Suprapubic skin (tissue), 4 donors: ENCODE results near the gene ADGRG2. TPM values are rescaled to one million over a fixed set of nuclear protein-coding genes. Genes with fewer than 3 reads are reported as not detected.

Experiments
- DNase-seq, 2 donors: peaks; one replicate each; pipeline ENCODE4 v3.0.0-alpha.2; 2019; ENCODE audit warnings: low spot score in 2 of 2
- H3K27ac ChIP-seq: fragments of 200-600 bp; sonication (generic); one replicate; pipeline ENCODE4 v1.5.1; 2019
- H3K27me3 ChIP-seq: fragments of 200-600 bp; sonication (generic); one replicate; pipeline ENCODE4 v1.5.1; 2019
- H3K36me3 ChIP-seq: fragments of 200-600 bp; sonication (generic); one replicate; pipeline ENCODE4 v1.5.1; 2019
- H3K4me1 ChIP-seq: fragments of 200-600 bp; sonication (generic); one replicate; pipeline ENCODE4 v1.5.1; 2019
- H3K4me3 ChIP-seq: fragments of 200-600 bp; sonication (generic); one replicate; pipeline ENCODE4 v1.5.1; 2019; ENCODE audit warnings: mild to moderate bottlenecking
- H3K9me3 ChIP-seq: fragments of 200-600 bp; sonication (generic); one replicate; pipeline ENCODE4 v1.5.1; 2019
- EP300 ChIP-seq: sonication (generic); formaldehyde crosslinking; IDR thresholded peaks from one replicate; pipeline ENCODE4 v1.6.1; 2017; ENCODE audit warnings: antibody characterized with exemption
- POLR2A ChIP-seq, 2 donors: fragments of 450-650 bp; IDR thresholded peaks; one replicate each; pipeline ENCODE4 v1.6.1; 2017; ENCODE audit warnings: antibody characterized with exemption in 2 of 2, mild to moderate bottlenecking in 2 of 2, moderate library complexity in 2 of 2
- POLR2AphosphoS5 ChIP-seq, 3 donors: sonication (generic); formaldehyde crosslinking; IDR thresholded peaks; one replicate each; pipeline ENCODE4 v1.6.1; 2017; ENCODE audit warnings: antibody characterized with exemption in 3 of 3
- WGBS: methylation state at CpG from one replicate; pipeline ENCODE4 v1.1.5; 2018; 5-methylcytosine and 5-hydroxymethylcytosine counted together
- total RNA-seq, 4 donors: library from RNA; depleted of rRNA; stranded (reverse); fragments of >200 nt; gene quantifications; one replicate each; pipeline ENCODE4 v1.1.0, GENCODE V29; 2016
- TF ChIP-seq, protein P1 (sequence below), 2 donors: fragments of 200-600 bp in 1 of 2; fragments of 450-650 bp in 1 of 2; sonication (generic) in 1 of 2; IDR thresholded peaks; one replicate each; pipeline ENCODE4 v1.5.1; 2016 to 2019; ENCODE audit warnings: antibody characterized with exemption in 2 of 2, mild to moderate bottlenecking in 1 of 2, moderate library complexity in 1 of 2

ADGRG2 gene
- total RNA-seq, 4 donors from 2014 or later: 0.24 to 2.0 (median 0.60) TPM

DNA sequence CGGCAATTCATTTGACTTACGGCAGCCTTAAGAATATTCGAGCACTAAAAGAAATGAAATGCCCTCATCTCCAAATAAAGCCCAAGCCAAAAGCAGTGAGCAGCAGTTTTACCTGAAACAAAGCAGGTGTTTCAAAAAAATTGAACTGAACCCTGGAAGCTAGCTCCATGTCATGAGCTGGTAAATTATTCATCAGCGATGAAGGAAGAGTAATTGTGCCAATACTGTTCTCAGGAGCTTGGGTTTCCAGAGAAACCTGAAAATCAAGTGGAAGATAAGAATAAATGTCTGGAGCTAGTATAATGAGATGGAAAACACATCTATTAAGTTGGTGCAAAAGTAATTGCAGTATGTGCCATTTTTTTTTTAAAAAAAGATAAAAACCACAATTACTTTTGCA, 114.4 kb downstream of the ADGRG2 start:
- no peak for DNase-seq
- TF ChIP-seq, protein P1, sequence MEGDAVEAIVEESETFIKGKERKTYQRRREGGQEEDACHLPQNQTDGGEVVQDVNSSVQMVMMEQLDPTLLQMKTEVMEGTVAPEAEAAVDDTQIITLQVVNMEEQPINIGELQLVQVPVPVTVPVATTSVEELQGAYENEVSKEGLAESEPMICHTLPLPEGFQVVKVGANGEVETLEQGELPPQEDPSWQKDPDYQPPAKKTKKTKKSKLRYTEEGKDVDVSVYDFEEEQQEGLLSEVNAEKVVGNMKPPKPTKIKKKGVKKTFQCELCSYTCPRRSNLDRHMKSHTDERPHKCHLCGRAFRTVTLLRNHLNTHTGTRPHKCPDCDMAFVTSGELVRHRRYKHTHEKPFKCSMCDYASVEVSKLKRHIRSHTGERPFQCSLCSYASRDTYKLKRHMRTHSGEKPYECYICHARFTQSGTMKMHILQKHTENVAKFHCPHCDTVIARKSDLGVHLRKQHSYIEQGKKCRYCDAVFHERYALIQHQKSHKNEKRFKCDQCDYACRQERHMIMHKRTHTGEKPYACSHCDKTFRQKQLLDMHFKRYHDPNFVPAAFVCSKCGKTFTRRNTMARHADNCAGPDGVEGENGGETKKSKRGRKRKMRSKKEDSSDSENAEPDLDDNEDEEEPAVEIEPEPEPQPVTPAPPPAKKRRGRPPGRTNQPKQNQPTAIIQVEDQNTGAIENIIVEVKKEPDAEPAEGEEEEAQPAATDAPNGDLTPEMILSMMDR (IDR thresholded peaks at IDR 0.05): no peak
- TF ChIP-seq EP300: no peak
- no peak for TF ChIP-seq POLR2AphosphoS5 (IDR thresholded peaks at IDR 0.05)
- TF ChIP-seq POLR2A (IDR thresholded peaks at IDR 0.05): no peak
- no peak overlapping the region for H3K27ac ChIP-seq
- H3K36me3 ChIP-seq: no peaks in the 10 kb centered on the region
- no peaks in the 10 kb centered on the region for H3K27me3 ChIP-seq
- H3K9me3 ChIP-seq: no peaks in the 10 kb centered on the region
- H3K4me1 ChIP-seq: no peaks in the 10 kb centered on the region
- WGBS: 87% methylated on average over 4 of the region's 4 CpGs
- no peak overlapping the region for H3K4me3 ChIP-seq

DNA sequence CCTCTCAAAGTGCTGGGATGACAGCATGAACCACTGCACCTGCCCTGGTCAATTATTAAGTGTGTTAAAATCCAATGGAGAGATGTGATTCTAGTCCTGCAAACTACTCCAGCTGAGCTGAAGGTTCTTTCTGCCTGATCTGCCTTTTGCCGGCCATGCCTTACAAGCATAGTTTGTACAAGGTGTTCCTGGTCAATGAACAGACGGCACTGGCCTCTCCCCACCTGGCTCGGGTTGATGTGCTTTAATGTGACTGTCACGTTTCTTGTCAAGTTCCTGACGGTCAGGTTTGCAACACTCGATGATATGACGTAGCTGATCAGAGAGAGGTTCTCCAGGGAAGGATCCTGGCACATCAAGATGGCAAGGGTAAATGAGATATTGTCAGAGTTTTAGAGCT, 115.3 kb downstream of the ADGRG2 start:
- H3K27ac ChIP-seq: no peak overlapping the region
- no peaks in the 10 kb centered on the region for H3K36me3 ChIP-seq
- no peaks in the 10 kb centered on the region for H3K9me3 ChIP-seq
- H3K27me3 ChIP-seq: no peaks in the 10 kb centered on the region
- no peaks in the 10 kb centered on the region for H3K4me1 ChIP-seq
- no peak for TF ChIP-seq EP300
- TF ChIP-seq, protein P1 (IDR thresholded peaks at IDR 0.05): no peak
- no peak for TF ChIP-seq POLR2AphosphoS5 (IDR thresholded peaks at IDR 0.05)
- TF ChIP-seq POLR2A (IDR thresholded peaks at IDR 0.05): no peak
- DNase-seq: no peak
- 88% methylated on average over 7 of the region's 7 CpGs for WGBS
- H3K4me3 ChIP-seq: no peak overlapping the region

DNA sequence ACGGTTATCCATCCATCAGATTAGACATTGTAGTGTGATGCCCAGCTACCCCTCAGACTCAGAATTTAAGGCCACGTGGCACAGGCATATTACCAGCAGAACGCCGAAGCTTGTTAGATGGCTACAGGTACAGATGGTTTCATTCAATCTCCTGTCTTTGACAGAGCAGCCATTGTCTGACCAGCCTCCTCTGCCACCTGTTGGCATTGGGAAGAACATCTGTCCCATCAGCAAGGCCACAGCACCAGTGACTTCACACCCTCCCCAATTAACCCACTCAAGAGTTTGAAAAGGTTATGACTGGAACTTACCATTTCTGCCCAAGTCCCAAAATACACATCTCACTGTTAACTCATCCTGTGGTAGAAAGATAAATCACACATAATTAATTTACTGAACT, 116.4 kb downstream of the ADGRG2 start:
- Histone ChIP-seq H3K27ac (no peak overlapping the region), H3K4me3 (no peak overlapping the region), H3K4me1 (no peaks in the 10 kb centered on the region), H3K36me3 (no peaks in the 10 kb centered on the region), H3K9me3 (no peaks in the 10 kb centered on the region), H3K27me3 (no peaks in the 10 kb centered on the region)
- no peak for DNase-seq
- TF ChIP-seq POLR2A (IDR thresholded peaks at IDR 0.05): no peak
- no peak for TF ChIP-seq POLR2AphosphoS5 (IDR thresholded peaks at IDR 0.05)
- TF ChIP-seq, protein P1 (IDR thresholded peaks at IDR 0.05): no peak
- TF ChIP-seq EP300: no peak
- 78% methylated on average over 4 of the region's 4 CpGs for WGBS

DNA sequence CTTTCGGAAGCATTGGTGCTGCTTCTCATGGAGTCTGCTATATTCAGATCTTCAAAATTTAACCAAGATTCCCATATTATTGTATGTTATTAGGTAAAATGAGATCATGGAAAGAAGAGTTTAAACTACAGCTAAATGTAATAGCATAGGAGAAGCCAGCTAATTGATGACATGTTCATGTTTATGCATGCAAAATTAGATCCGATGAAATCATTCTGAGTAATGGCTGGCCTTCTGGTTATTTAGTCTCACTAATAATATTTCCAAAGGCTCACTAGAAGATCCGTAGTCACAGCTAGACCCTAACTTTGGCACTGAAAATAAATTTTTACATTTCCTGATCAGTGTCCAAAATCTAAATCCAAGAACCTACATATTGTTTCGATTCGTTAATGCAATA, 118.5 kb downstream of the ADGRG2 start:
- WGBS: 83% methylated on average over 5 of the region's 5 CpGs
- Histone ChIP-seq H3K4me3 (no peak overlapping the region), H3K27ac (no peak overlapping the region), H3K27me3 (no peaks in the 10 kb centered on the region), H3K9me3 (no peaks in the 10 kb centered on the region), H3K4me1 (no peaks in the 10 kb centered on the region), H3K36me3 (no peaks in the 10 kb centered on the region)
- no peak for TF ChIP-seq POLR2A (IDR thresholded peaks at IDR 0.05)
- no peak for DNase-seq

DNA sequence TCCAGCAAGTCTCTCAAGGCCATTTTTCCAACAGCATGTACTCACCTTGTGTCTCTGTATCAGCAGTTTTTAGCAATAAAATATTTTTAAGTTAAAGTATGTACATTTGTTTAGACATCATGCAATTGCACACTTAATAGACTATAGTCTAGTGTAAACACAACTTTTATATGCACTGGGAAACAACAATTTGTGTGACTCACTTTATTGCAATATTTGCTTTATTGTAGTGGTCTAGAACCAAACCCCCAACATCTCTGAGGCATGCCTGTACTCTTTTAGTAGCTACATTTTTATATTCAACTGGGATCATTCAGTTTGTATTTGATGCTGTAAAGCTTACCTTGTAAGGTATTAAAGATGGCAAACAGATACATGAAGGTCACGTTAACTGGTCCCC, 123.6 kb downstream of the ADGRG2 start:
- whole genome bisulfite sequencing: 62% methylated on average over 1 of the region's 1 CpG
- no peaks in the 10 kb centered on the region for H3K4me1 ChIP-seq

More for the DNA sequence above, 123.6 kb downstream of the ADGRG2 start:
- Histone ChIP-seq H3K4me3 (no peak overlapping the region), H3K27ac (no peak overlapping the region), H3K27me3 (no peaks in the 10 kb centered on the region), H3K36me3 (no peaks in the 10 kb centered on the region), H3K9me3 (no peaks in the 10 kb centered on the region)
- DNase-seq: no peak
- no peak for TF ChIP-seq POLR2A (IDR thresholded peaks at IDR 0.05)
- TF ChIP-seq, protein P1 (IDR thresholded peaks at IDR 0.05): no peak
- no peak for TF ChIP-seq POLR2AphosphoS5 (IDR thresholded peaks at IDR 0.05)
- no peak for TF ChIP-seq EP300
